Mononuclear cell (primary cell): ENCODE data around the gene SLC2A6. TPM values are rescaled to one million over a fixed set of nuclear protein-coding genes. Genes with fewer than 3 reads are reported as not detected.

Source experiments
- H3K27me3 ChIP-seq: 2 replicates; pipeline ENCODE4 v1.6.0; 2011; ENCODE audit warnings: low read length, control low read depth; ENCODE audit not compliant: insufficient read depth
- H3K4me1 ChIP-seq: 2 replicates; pipeline ENCODE4 v1.5.1; 2011; ENCODE audit warnings: mild to moderate bottlenecking, low read length, control low read depth; ENCODE audit not compliant: insufficient read depth
- H3K4me3 ChIP-seq: 2 replicates; pipeline ENCODE4 v1.5.1; 2011; ENCODE audit warnings: mild to moderate bottlenecking, low read length, moderate library complexity
- H3K9me3 ChIP-seq: 2 replicates; pipeline ENCODE4 v1.5.1; 2011; ENCODE audit warnings: low read depth, mild to moderate bottlenecking, control low read depth, low read length
- total RNA-seq: library from RNA; depleted of rRNA; stranded (reverse); fragments of >200 nt; gene quantifications from one replicate; pipeline ENCODE4 v1.2.3, GENCODE V29; 2012

SLC2A6 gene
- total RNA-seq, 1 donor, result 23.3 TPM

- Histone ChIP-seq H3K9me3 (no peaks in the 10 kb centered on the region), H3K4me3 (no peak overlapping the region), H3K27me3 (no peaks in the 10 kb centered on the region), H3K4me1 (peaks cover 4% of the 10 kb centered on the region)
These were observed 41.0 kb downstream of the SLC2A6 start for GRCh38 chr9:133437753-133438531.

- no peaks in the 10 kb centered on the region for H3K9me3 ChIP-seq
- no peak overlapping the region for H3K4me3 ChIP-seq
- H3K4me1 ChIP-seq, result peaks cover 4% of the 10 kb centered on the region
- no peaks in the 10 kb centered on the region for H3K27me3 ChIP-seq
These were observed 42.2 kb downstream of the SLC2A6 start for GRCh38 chr9:133436681-133437080.

GRCh38 chr9:133433351-133433843 lies 45.5 kb downstream of the SLC2A6 start:
- no peaks in the 10 kb centered on the region for H3K27me3 ChIP-seq
- no peaks in the 10 kb centered on the region for H3K9me3 ChIP-seq
- H3K4me1 ChIP-seq, result no peaks in the 10 kb centered on the region
- no peak overlapping the region for H3K4me3 ChIP-seq

GRCh38 chr9:133430244-133430643 lies 48.7 kb downstream of the SLC2A6 start:
- Histone ChIP-seq H3K4me1 (peaks cover 3% of the 10 kb centered on the region), H3K9me3 (no peaks in the 10 kb centered on the region), H3K27me3 (peaks cover 9% of the 10 kb centered on the region), H3K4me3 (no peak overlapping the region)

- no peak overlapping the region for H3K4me3 ChIP-seq
- peaks cover 3% of the 10 kb centered on the region for H3K4me1 ChIP-seq
- no peaks in the 10 kb centered on the region for H3K9me3 ChIP-seq
- peaks cover 9% of the 10 kb centered on the region for H3K27me3 ChIP-seq
These were observed 49.2 kb downstream of the SLC2A6 start for GRCh38 chr9:133429641-133430161.

- H3K4me1 ChIP-seq, result peaks cover 3% of the 10 kb centered on the region
- no peaks in the 10 kb centered on the region for H3K9me3 ChIP-seq
- peaks cover 9% of the 10 kb centered on the region for H3K27me3 ChIP-seq
- no peak overlapping the region for H3K4me3 ChIP-seq
These were observed 49.7 kb downstream of the SLC2A6 start for GRCh38 chr9:133429214-133429613.

- Histone ChIP-seq H3K4me1 (peaks cover 3% of the 10 kb centered on the region), H3K9me3 (no peaks in the 10 kb centered on the region), H3K27me3 (peaks cover 9% of the 10 kb centered on the region), H3K4me3 (no peak overlapping the region)
These were observed 50.2 kb downstream of the SLC2A6 start for GRCh38 chr9:133428617-133429101.

GRCh38 chr9:133427658-133428348 lies 51.1 kb downstream of the SLC2A6 start:
- H3K4me1 ChIP-seq, result peaks cover 3% of the 10 kb centered on the region
- H3K9me3 ChIP-seq, result no peaks in the 10 kb centered on the region
- H3K27me3 ChIP-seq, result peaks cover 9% of the 10 kb centered on the region
- H3K4me3 ChIP-seq, result no peak overlapping the region

- no peaks in the 10 kb centered on the region for H3K9me3 ChIP-seq
- H3K27me3 ChIP-seq, result peaks cover 9% of the 10 kb centered on the region
- peaks cover 3% of the 10 kb centered on the region for H3K4me1 ChIP-seq
These were observed 52.9 kb downstream of the SLC2A6 start for GRCh38 chr9:133426011-133426410.

GRCh38 chr9:133425049-133425632 lies 53.8 kb downstream of the SLC2A6 start:
- H3K4me3 ChIP-seq, result no peak overlapping the region
- H3K4me1 ChIP-seq, result peaks cover 3% of the 10 kb centered on the region
- peaks cover 9% of the 10 kb centered on the region for H3K27me3 ChIP-seq
- no peaks in the 10 kb centered on the region for H3K9me3 ChIP-seq

More at GRCh38 chr9:133426011-133426410, 52.9 kb downstream of the SLC2A6 start:
- H3K4me3 ChIP-seq, result no peak overlapping the region

- no peaks in the 10 kb centered on the region for H3K9me3 ChIP-seq
- H3K27me3 ChIP-seq, result peaks cover 9% of the 10 kb centered on the region
- H3K4me3 ChIP-seq, result no peak overlapping the region
- H3K4me1 ChIP-seq, result peaks cover 3% of the 10 kb centered on the region
These were observed 54.7 kb downstream of the SLC2A6 start for GRCh38 chr9:133424187-133424586.

GRCh38 chr9:133423216-133423615 lies 55.7 kb downstream of the SLC2A6 start:
- H3K27me3 ChIP-seq, result peaks cover 9% of the 10 kb centered on the region
- no peaks in the 10 kb centered on the region for H3K9me3 ChIP-seq
- H3K4me3 ChIP-seq, result no peak overlapping the region
- H3K4me1 ChIP-seq, result peaks cover 10% of the 10 kb centered on the region

- H3K9me3 ChIP-seq, result no peaks in the 10 kb centered on the region
- peaks cover 14% of the 10 kb centered on the region for H3K4me1 ChIP-seq
- H3K27me3 ChIP-seq, result no peaks in the 10 kb centered on the region
- no peak within 1 kb of the TSS for H3K4me3 ChIP-seq
These were observed 57.0 kb downstream of the SLC2A6 start, which contains the start of gene ADAMTS13 for GRCh38 chr9:133421615-133422542. ADAMTS13 (plus strand) TSS chr9:133422367; CDS start chr9:133422444, 77 bp downstream.
